H9 (cell line): ENCODE measurements around the gene TRPC3. TPM values are rescaled to one million over a fixed set of nuclear protein-coding genes. Genes with fewer than 3 reads are reported as not detected.

Experiments used
- DNase-seq: peaks from one replicate; pipeline ENCODE4 v3.0.0-alpha.2; 2017
- H2AFZ ChIP-seq: one replicate; pipeline ENCODE4 v1.6.1; 2013; ENCODE audit warnings: mild to moderate bottlenecking, low read length, control low read depth, moderate library complexity
- H2AK5ac ChIP-seq: 2 replicates; pipeline ENCODE4 v1.6.1; 2013; ENCODE audit warnings: low read length, control low read depth, mixed read lengths; ENCODE audit not compliant: insufficient read length
- H2BK120ac ChIP-seq: one replicate; pipeline ENCODE4 v1.6.1; 2013; ENCODE audit warnings: low read depth, mild to moderate bottlenecking, low read length, control low read depth, inconsistent platforms; ENCODE audit not compliant: poor library complexity, severe bottlenecking
- H2BK12ac ChIP-seq: 2 replicates; pipeline ENCODE4 v1.6.1; 2013; ENCODE audit warnings: low read length, control low read depth, mixed read lengths, low read depth; ENCODE audit not compliant: insufficient read length
- H2BK15ac ChIP-seq: 2 replicates; pipeline ENCODE4 v1.6.1; 2013; ENCODE audit warnings: low read depth, low read length, control low read depth
- H2BK20ac ChIP-seq: one replicate; pipeline ENCODE4 v1.6.1; 2013; ENCODE audit warnings: low read depth, mild to moderate bottlenecking, low read length, control low read depth, inconsistent platforms; ENCODE audit not compliant: poor library complexity, severe bottlenecking
- H2BK5ac ChIP-seq: 2 replicates; pipeline ENCODE4 v1.6.1; 2013; ENCODE audit warnings: low read length, control low read depth, mixed read lengths; ENCODE audit not compliant: insufficient read length
- H3K14ac ChIP-seq: 2 replicates; pipeline ENCODE4 v1.6.1; 2013; ENCODE audit warnings: low read length, control low read depth; ENCODE audit not compliant: insufficient read depth
- H3K18ac ChIP-seq: 2 replicates; pipeline ENCODE4 v1.6.1; 2013; ENCODE audit warnings: low read depth, mild to moderate bottlenecking, mixed read lengths, low read length, control low read depth; ENCODE audit not compliant: insufficient read length
- H3K23ac ChIP-seq: 2 replicates; pipeline ENCODE4 v1.6.1; 2013; ENCODE audit warnings: low read length, control low read depth, mixed read lengths, low read depth; ENCODE audit not compliant: insufficient read length
- H3K23me2 ChIP-seq: 2 replicates; pipeline ENCODE4 v1.6.1; 2013; ENCODE audit warnings: low read depth, mild to moderate bottlenecking, mixed read lengths, low read length, control low read depth; ENCODE audit not compliant: insufficient read length, poor library complexity, severe bottlenecking
- H3K27ac ChIP-seq: 2 replicates; pipeline ENCODE4 v1.5.1; 2013; ENCODE audit warnings: low read length, control low read depth, mixed read lengths, low read depth; ENCODE audit not compliant: insufficient read length
- H3K27me3 ChIP-seq: 2 replicates; pipeline ENCODE4 v1.6.1; 2013; ENCODE audit warnings: low read length, control low read depth, inconsistent platforms; ENCODE audit not compliant: insufficient read depth
- H3K4ac ChIP-seq: 2 replicates; pipeline ENCODE4 v1.6.1; 2013; ENCODE audit warnings: low read depth, mild to moderate bottlenecking, control low read depth, inconsistent platforms, low read length, moderate library complexity
- H3K4me1 ChIP-seq: 2 replicates; pipeline ENCODE4 v1.6.1; 2013; ENCODE audit warnings: low read length, control low read depth, inconsistent platforms; ENCODE audit not compliant: insufficient read depth
- H3K4me2 ChIP-seq: 2 replicates; pipeline ENCODE4 v1.6.1; 2013; ENCODE audit warnings: low read length, control low read depth, mixed read lengths; ENCODE audit not compliant: insufficient read length, insufficient read depth
- H3K56ac ChIP-seq: 2 replicates; pipeline ENCODE4 v1.6.1; 2013; ENCODE audit warnings: low read depth, mild to moderate bottlenecking, mixed read lengths, low read length, control low read depth; ENCODE audit not compliant: insufficient read length
- H3K79me1 ChIP-seq: 2 replicates; pipeline ENCODE4 v1.6.1; 2013; ENCODE audit warnings: low read depth, mild to moderate bottlenecking, moderate library complexity, low read length, control low read depth, inconsistent platforms; ENCODE audit not compliant: insufficient read depth, poor library complexity, severe bottlenecking
- H3K79me2 ChIP-seq: 2 replicates; pipeline ENCODE4 v1.6.1; 2013; ENCODE audit warnings: low read length, control low read depth, inconsistent platforms; ENCODE audit not compliant: insufficient read depth
- H3K9ac ChIP-seq: 2 replicates; pipeline ENCODE4 v1.6.1; 2013; ENCODE audit warnings: low read length, control low read depth, mixed read lengths; ENCODE audit not compliant: insufficient read length; ENCODE audit errors: extremely low read depth
- H3K9me3 ChIP-seq: one replicate; pipeline ENCODE4 v1.6.1; 2013; ENCODE audit warnings: low read depth, low read length, inconsistent platforms; ENCODE audit not compliant: control insufficient read depth
- H3T11ph ChIP-seq: one replicate; pipeline ENCODE4 v1.6.1; 2013; ENCODE audit warnings: mild to moderate bottlenecking, low read length, control low read depth, inconsistent platforms
- H4K20me1 ChIP-seq: one replicate; pipeline ENCODE4 v1.6.1; 2013; ENCODE audit not compliant: control insufficient read depth, insufficient read length, insufficient read depth
- H4K5ac ChIP-seq: 2 replicates; pipeline ENCODE4 v1.6.1; 2013; ENCODE audit warnings: low read depth, mild to moderate bottlenecking, mixed read lengths, low read length, control low read depth; ENCODE audit not compliant: insufficient read length
- H4K8ac ChIP-seq: replicated peaks from 2 replicates; pipeline ENCODE4 v1.6.1; 2013; ENCODE audit warnings: low read length, control low read depth, mixed read lengths, low read depth; ENCODE audit not compliant: insufficient read length
- H4K91ac ChIP-seq: 2 replicates; pipeline ENCODE4 v1.6.1; 2013; ENCODE audit warnings: low read depth, mild to moderate bottlenecking, moderate library complexity, mixed read lengths, low read length, control low read depth; ENCODE audit not compliant: insufficient read length
- H3K27ac Mint-ChIP-seq, 3 experiments: 2 replicates in 2 of 3; 3 replicates in 1 of 3; pipeline ENCODE4 v1.8.0; 2020 to 2021; ENCODE audit warnings: mixed read lengths in 3 of 3, mild to moderate bottlenecking in 1 of 3, moderate library complexity in 1 of 3
- H3K27me3 Mint-ChIP-seq: 2 replicates; pipeline ENCODE4 v1.8.0; 2021; ENCODE audit warnings: low read depth, mild to moderate bottlenecking, moderate library complexity, mixed read lengths
- H3K36me3 Mint-ChIP-seq, 3 experiments: 2 replicates in 2 of 3; 3 replicates in 1 of 3; pipeline ENCODE4 v1.8.0; 2020 to 2021; ENCODE audit warnings: low read depth in 3 of 3, mixed read lengths in 3 of 3; ENCODE audit not compliant: insufficient read depth in 1 of 3
- H3K4me1 Mint-ChIP-seq, 2 experiments: 2 replicates each; pipeline ENCODE4 v1.8.0; 2020; ENCODE audit warnings: mixed read lengths in 2 of 2
- H3K4me3 Mint-ChIP-seq, 2 experiments: 2 replicates in 1 of 2; 3 replicates in 1 of 2; pipeline ENCODE4 v1.8.0; 2020 to 2021; ENCODE audit warnings: mild to moderate bottlenecking in 2 of 2, mixed read lengths in 2 of 2, moderate library complexity in 1 of 2
- H3K9me3 Mint-ChIP-seq, 2 experiments: 2 replicates in 1 of 2; 3 replicates in 1 of 2; pipeline ENCODE4 v1.8.0; 2020; ENCODE audit warnings: mild to moderate bottlenecking in 2 of 2, mixed read lengths in 2 of 2, moderate library complexity in 1 of 2
- WGBS: extraction: QIAGEN DNeasy Blood & Tissue Kit; methylation state at CpG from one replicate; pipeline ENCODE4 v1.1.7; 2013; ENCODE audit warnings: missing lambda C conversion rate, low lambda C conversion rate, mixed read lengths; ENCODE audit not compliant: insufficient read length; ENCODE audit errors: extremely low coverage; 5-methylcytosine and 5-hydroxymethylcytosine counted together
- total RNA-seq: library from RNA; stranded (reverse); gene quantifications from 2 replicates; pipeline ENCODE4 v1.2.1, GENCODE V29; 2021
- TF ChIP-seq, protein P1 (sequence below): fragments of 200-600 bp; sonication (generic); conservative IDR thresholded peaks from 3 replicates; pipeline ENCODE4 v1.8.0; 2021; ENCODE audit warnings: antibody characterized with exemption, mild to moderate bottlenecking

The TRPC3 gene
- total RNA-seq, 1 experiment from 2014 or later: 0.13 TPM

DNA sequence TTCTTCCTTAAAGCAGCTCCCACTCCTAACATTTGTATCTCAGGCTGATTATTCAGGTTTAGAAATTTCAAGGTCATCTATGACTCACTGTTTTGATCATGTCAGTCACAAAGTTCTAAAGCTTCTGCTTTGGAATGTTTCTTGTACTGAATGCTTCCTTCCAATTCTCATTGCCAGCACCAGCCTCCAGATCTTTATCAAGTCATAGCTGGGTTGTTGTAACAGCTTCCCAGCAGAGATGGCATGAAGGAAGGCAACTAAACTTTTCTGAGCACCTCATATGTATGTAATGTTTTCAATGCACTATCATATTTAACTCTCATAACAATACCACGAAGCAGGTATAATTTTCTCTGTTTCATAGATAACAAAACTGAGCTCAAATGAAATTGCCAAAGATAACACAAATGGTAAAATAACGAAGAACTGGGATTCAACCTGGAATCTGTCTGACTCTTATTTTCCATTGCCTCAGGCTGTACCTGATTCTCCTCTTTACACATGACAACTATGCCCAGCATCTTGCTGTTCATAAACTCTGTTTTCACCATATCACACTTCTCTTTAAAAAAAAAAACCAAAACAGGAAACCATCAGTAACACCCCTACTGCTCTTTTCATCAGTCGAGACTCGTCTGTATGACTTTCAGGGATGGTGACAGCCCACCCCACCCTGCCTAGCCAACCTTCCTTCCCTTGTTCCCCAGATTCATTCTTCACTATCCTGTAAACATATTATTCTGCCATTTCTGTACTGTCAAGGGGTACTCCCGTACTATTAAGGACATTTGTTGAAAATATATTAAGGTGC, 13.4 kb downstream of the TRPC3 start:
- Histone ChIP-seq H3K9me3 (no peaks in the 10 kb centered on the region), H3K27ac (no peak overlapping the region), H4K5ac (no peak overlapping the region), H3K27me3 (no peaks in the 10 kb centered on the region), H2BK15ac (no peak overlapping the region), H3K23me2 (no peaks in the 10 kb centered on the region), H3K4ac (no peak overlapping the region), H4K91ac (no peak overlapping the region), H2AFZ (no peak overlapping the region), H3T11ph (no peak overlapping the region), H2BK12ac (no peak overlapping the region), H3K56ac (no peak overlapping the region), H3K79me1 (no peaks in the 10 kb centered on the region), H3K4me2 (no peak overlapping the region), H3K9ac (no peak overlapping the region), H2AK5ac (no peak overlapping the region), H3K23ac (no peak overlapping the region), H3K4me1 (no peaks in the 10 kb centered on the region), H2BK5ac (no peak overlapping the region), H3K14ac (no peak overlapping the region), H4K8ac (no peak overlapping the region), H3K18ac (no peak overlapping the region), H4K20me1 (no peaks in the 10 kb centered on the region), H2BK20ac (no peak overlapping the region), H3K79me2 (no peaks in the 10 kb centered on the region), H2BK120ac (no peak overlapping the region)
- Mint-ChIP-seq H3K4me1 (no peaks in the 10 kb centered on the region), H3K4me3 (no peak overlapping the region; a peak in 1 of 5 replicates), H3K9me3 (no peaks in the 10 kb centered on the region), H3K27me3 (peaks cover 8% of the 10 kb centered on the region), H3K27ac (no peak overlapping the region), H3K36me3 (no peaks in the 10 kb centered on the region)
- WGBS: no CpG with 5 or more reads among the region's 5 CpGs
- no peak for DNase-seq
- TF ChIP-seq, protein P1, sequence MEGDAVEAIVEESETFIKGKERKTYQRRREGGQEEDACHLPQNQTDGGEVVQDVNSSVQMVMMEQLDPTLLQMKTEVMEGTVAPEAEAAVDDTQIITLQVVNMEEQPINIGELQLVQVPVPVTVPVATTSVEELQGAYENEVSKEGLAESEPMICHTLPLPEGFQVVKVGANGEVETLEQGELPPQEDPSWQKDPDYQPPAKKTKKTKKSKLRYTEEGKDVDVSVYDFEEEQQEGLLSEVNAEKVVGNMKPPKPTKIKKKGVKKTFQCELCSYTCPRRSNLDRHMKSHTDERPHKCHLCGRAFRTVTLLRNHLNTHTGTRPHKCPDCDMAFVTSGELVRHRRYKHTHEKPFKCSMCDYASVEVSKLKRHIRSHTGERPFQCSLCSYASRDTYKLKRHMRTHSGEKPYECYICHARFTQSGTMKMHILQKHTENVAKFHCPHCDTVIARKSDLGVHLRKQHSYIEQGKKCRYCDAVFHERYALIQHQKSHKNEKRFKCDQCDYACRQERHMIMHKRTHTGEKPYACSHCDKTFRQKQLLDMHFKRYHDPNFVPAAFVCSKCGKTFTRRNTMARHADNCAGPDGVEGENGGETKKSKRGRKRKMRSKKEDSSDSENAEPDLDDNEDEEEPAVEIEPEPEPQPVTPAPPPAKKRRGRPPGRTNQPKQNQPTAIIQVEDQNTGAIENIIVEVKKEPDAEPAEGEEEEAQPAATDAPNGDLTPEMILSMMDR: no peak
